Measurements from ENCODE around the gene PPP1R37. TPM values are rescaled to one million over a fixed set of nuclear protein-coding genes. Genes with fewer than 3 reads are reported as not detected.

PPP1R37 gene
- total RNA-seq, 1 experiment from 2014 or later: 20.4 TPM

DNA sequence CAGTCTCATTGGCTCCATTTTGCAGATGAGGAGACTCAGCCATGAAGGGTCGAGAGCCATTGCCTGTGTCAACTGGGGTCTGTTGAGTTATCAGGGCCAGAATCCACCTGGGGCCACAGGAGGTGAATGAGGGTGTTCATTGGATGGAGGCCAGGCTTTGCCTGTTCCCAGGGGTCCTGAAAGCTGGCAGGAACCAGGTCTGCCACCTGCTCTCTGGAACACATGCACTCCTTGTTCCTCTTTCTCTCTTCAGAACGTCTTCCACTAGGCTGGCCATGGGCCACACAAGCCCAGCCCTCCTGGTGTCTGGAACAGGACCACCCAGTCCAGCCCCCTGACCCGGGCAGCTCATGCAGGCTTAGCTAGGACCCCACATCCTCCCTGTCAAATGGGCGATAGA is 21.1 kb downstream of the PPP1R37 start:
- no peak for ATAC-seq
- no peak for DNase-seq (ENCODE audit: low read depth, low spot score)
- CTCF ChIA-PET: no interaction called here
- H3K27me3 ChIP-seq (ENCODE audit: control insufficient read depth, insufficient read depth, low read length): no peaks in the 10 kb centered on the region
- in situ Hi-C loops (cut with HindIII; ENCODE audit: low pct_unique_long_range_greater_than_20kb, low sequenced_read_pairs): no loop called here
- H3K4me3 ChIP-seq (ENCODE audit: low read depth in 2 of 2, low read length in 2 of 2): no peak overlapping the region
- POLR2A ChIA-PET: no interaction called here
- TF ChIP-seq, protein P1, sequence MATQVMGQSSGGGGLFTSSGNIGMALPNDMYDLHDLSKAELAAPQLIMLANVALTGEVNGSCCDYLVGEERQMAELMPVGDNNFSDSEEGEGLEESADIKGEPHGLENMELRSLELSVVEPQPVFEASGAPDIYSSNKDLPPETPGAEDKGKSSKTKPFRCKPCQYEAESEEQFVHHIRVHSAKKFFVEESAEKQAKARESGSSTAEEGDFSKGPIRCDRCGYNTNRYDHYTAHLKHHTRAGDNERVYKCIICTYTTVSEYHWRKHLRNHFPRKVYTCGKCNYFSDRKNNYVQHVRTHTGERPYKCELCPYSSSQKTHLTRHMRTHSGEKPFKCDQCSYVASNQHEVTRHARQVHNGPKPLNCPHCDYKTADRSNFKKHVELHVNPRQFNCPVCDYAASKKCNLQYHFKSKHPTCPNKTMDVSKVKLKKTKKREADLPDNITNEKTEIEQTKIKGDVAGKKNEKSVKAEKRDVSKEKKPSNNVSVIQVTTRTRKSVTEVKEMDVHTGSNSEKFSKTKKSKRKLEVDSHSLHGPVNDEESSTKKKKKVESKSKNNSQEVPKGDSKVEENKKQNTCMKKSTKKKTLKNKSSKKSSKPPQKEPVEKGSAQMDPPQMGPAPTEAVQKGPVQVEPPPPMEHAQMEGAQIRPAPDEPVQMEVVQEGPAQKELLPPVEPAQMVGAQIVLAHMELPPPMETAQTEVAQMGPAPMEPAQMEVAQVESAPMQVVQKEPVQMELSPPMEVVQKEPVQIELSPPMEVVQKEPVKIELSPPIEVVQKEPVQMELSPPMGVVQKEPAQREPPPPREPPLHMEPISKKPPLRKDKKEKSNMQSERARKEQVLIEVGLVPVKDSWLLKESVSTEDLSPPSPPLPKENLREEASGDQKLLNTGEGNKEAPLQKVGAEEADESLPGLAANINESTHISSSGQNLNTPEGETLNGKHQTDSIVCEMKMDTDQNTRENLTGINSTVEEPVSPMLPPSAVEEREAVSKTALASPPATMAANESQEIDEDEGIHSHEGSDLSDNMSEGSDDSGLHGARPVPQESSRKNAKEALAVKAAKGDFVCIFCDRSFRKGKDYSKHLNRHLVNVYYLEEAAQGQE (IDR thresholded peaks at IDR 0.05; ENCODE audit: insufficient read depth in 1 of 2, low read depth in 2 of 2, low read length in 1 of 2): no peak
- TF ChIP-seq POLR2AphosphoS5 (IDR thresholded peaks at IDR 0.05; ENCODE audit: low read depth, low read length) (no peak), TCF7L2 (IDR thresholded peaks at IDR 0.05; ENCODE audit: low read depth, low read length) (no peak), SIN3A (IDR thresholded peaks at IDR 0.05; ENCODE audit: borderline replicate concordance, insufficient read depth, low read depth, low read length) (no peak)
- TF ChIP-seq, protein P2, sequence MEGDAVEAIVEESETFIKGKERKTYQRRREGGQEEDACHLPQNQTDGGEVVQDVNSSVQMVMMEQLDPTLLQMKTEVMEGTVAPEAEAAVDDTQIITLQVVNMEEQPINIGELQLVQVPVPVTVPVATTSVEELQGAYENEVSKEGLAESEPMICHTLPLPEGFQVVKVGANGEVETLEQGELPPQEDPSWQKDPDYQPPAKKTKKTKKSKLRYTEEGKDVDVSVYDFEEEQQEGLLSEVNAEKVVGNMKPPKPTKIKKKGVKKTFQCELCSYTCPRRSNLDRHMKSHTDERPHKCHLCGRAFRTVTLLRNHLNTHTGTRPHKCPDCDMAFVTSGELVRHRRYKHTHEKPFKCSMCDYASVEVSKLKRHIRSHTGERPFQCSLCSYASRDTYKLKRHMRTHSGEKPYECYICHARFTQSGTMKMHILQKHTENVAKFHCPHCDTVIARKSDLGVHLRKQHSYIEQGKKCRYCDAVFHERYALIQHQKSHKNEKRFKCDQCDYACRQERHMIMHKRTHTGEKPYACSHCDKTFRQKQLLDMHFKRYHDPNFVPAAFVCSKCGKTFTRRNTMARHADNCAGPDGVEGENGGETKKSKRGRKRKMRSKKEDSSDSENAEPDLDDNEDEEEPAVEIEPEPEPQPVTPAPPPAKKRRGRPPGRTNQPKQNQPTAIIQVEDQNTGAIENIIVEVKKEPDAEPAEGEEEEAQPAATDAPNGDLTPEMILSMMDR (IDR thresholded peaks at IDR 0.05): no peak
- no peaks in the 10 kb centered on the region for H3K9me3 ChIP-seq (ENCODE audit: control insufficient read depth, insufficient read depth, low read depth, low read length)
- H3K36me3 ChIP-seq (ENCODE audit: control insufficient read depth, insufficient read depth, low read length): no peaks in the 10 kb centered on the region
- intact Hi-C loops (cut with micrococcal nuclease; ENCODE audit: unreplicated experiment): no loop called here
- no peak overlapping the region for H3K27ac ChIP-seq (ENCODE audit: low read length)
- BruUV-seq (replicated peaks): no TSS peak
- H3K4me1 ChIP-seq (ENCODE audit: control insufficient read depth, insufficient read depth, low read length): peaks cover 4% of the 10 kb centered on the region; the same call in 1 of the 2 replicates

DNA sequence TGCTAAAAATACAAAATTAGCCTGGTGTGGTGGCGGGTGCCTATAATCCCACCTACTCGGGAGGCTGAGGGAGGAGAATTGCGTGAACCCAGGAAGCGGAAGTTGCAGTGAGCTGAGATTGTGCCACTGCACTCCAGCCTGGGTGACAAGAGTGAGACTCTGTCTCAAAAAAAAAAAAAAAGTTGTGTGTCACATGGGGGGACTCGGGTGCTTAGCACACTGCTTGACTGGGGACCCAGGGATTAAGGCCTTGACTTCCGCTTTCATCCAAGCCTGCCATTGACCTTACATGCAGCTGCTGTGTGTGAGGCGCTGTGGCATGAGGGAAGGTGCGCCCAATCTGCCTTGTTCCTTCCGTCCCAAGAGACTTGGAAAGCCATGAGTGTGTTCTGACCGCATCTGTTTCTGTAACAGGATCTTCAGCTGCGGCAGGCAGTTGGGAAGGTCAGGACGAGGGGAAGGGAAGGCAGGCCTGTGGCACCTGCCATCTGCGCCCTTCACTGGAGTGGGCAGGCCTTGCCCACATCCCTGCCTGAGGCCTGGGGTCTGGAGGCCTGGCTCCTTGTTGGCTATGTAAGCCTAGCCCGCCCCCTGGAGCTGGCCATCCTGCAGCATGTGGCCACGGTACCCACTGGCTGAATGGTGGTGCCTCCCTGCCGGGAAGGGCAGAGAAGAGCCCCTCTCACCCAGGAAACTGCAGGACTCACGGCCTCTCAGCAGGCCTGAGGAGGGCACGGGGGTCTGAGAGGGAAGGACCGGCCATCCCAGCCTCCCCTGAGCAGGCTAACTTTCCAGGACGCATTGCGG is 23.0 kb downstream of the PPP1R37 start:
- intact Hi-C loops (cut with micrococcal nuclease; ENCODE audit: unreplicated experiment) (no loop called here), in situ Hi-C loops (cut with HindIII; ENCODE audit: low pct_unique_long_range_greater_than_20kb, low sequenced_read_pairs) (no loop called here)
- Histone ChIP-seq H3K4me3 (ENCODE audit: low read depth in 2 of 2, low read length in 2 of 2) (no peak overlapping the region), H3K27me3 (ENCODE audit: control insufficient read depth, insufficient read depth, low read length) (no peaks in the 10 kb centered on the region), H3K4me1 (ENCODE audit: control insufficient read depth, insufficient read depth, low read length) (peaks cover 4% of the 10 kb centered on the region; the same call in 1 of the 2 replicates), H3K9me3 (ENCODE audit: control insufficient read depth, insufficient read depth, low read depth, low read length) (no peaks in the 10 kb centered on the region), H3K27ac (ENCODE audit: low read length) (no peak overlapping the region), H3K36me3 (ENCODE audit: control insufficient read depth, insufficient read depth, low read length) (no peaks in the 10 kb centered on the region)
- no TSS peak for BruUV-seq (replicated peaks)
- ChIA-PET POLR2A (interaction anchor here (0.7 kb wide), 1 partner anchor 14 kb away, joined by 5 read pairs; no protein-coding TSS in a partner anchor), CTCF (no interaction called here)
- TF ChIP-seq SIN3A (IDR thresholded peaks at IDR 0.05; ENCODE audit: borderline replicate concordance, insufficient read depth, low read depth, low read length) (no peak), TCF7L2 (IDR thresholded peaks at IDR 0.05; ENCODE audit: low read depth, low read length) (no peak), POLR2AphosphoS5 (IDR thresholded peaks at IDR 0.05; ENCODE audit: low read depth, low read length) (no peak)
- TF ChIP-seq, protein P1 (IDR thresholded peaks at IDR 0.05; ENCODE audit: insufficient read depth in 1 of 2, low read depth in 2 of 2, low read length in 1 of 2): no peak
- TF ChIP-seq, protein P2 (IDR thresholded peaks at IDR 0.05): no peak
- no peak for DNase-seq (ENCODE audit: low read depth, low spot score)
- no peak for ATAC-seq
